Measurements from ENCODE around the gene THUMPD3. TPM values are rescaled to one million over a fixed set of nuclear protein-coding genes. Genes with fewer than 3 reads are reported as not detected.

The THUMPD3 gene
- polyA plus RNA-seq, 3 donors = 10.2 to 13.1 (median 11.5) TPM

GRCh38 chr3:9332250-9333030, 30.4 kb upstream of the THUMPD3 start:
- Histone ChIP-seq H4K20me1 (ENCODE audit: insufficient read depth, low read length) (no peaks in the 10 kb centered on the region), H3K36me3 (replicated peaks in 1 of 2; ENCODE audit: control insufficient read depth in 1 of 2, insufficient read depth in 2 of 2, low read length in 2 of 2) (no peaks in the 10 kb centered on the region), H3K79me2 (ENCODE audit: insufficient read depth, low read length) (no peaks in the 10 kb centered on the region), H3K9me3 (replicated peaks in 1 of 2; ENCODE audit: control insufficient read depth in 1 of 2, insufficient read depth in 1 of 2, low read length in 2 of 2) (peaks cover 0 to 5% of the 10 kb centered on the region in 2 donors), H3K27me3 (ENCODE audit: control insufficient read depth in 2 of 2, insufficient read depth in 2 of 2, low read length in 2 of 2) (no peaks in the 10 kb centered on the region), H3K4me2 (replicated peaks; ENCODE audit: extremely low read depth, low read length, poor library complexity, severe bottlenecking) (no peak overlapping the region), H3K4me3 (replicated peaks in 1 of 3; ENCODE audit: low read depth in 2 of 3, low read length in 3 of 3) (no peak overlapping the region), H2AFZ (ENCODE audit: insufficient read depth, low read depth, low read length, poor library complexity, severe bottlenecking) (no peak overlapping the region), H3K4me1 (ENCODE audit: control insufficient read depth in 1 of 2, insufficient read depth in 2 of 2, low read length in 2 of 2) (no peaks in the 10 kb centered on the region), H3K27ac (ENCODE audit: low read depth in 1 of 2, low read length in 2 of 2) (no peak overlapping the region), H3K9ac (ENCODE audit: insufficient read depth, low read length, poor library complexity, severe bottlenecking) (no peak overlapping the region)
- Mint-ChIP-seq H3K4me1 (no peaks in the 10 kb centered on the region), H3K27me3 (ENCODE audit: low read depth in 3 of 3) (peaks cover 5 to 9% (median 6%) of the 10 kb centered on the region in 3 donors), H3K36me3 (no peaks in the 10 kb centered on the region), H3K4me3 (no peak overlapping the region), H3K27ac (no peak overlapping the region), H3K9me3 (peaks cover 0 to 7% (median 4%) of the 10 kb centered on the region in 7 donors)
- intact Hi-C loops (cut with micrococcal nuclease) = no loop called here
- 94% methylated on average over 3 of the region's 6 CpGs for WGBS (ENCODE audit: insufficient coverage)
- TF ChIP-seq, protein P1, sequence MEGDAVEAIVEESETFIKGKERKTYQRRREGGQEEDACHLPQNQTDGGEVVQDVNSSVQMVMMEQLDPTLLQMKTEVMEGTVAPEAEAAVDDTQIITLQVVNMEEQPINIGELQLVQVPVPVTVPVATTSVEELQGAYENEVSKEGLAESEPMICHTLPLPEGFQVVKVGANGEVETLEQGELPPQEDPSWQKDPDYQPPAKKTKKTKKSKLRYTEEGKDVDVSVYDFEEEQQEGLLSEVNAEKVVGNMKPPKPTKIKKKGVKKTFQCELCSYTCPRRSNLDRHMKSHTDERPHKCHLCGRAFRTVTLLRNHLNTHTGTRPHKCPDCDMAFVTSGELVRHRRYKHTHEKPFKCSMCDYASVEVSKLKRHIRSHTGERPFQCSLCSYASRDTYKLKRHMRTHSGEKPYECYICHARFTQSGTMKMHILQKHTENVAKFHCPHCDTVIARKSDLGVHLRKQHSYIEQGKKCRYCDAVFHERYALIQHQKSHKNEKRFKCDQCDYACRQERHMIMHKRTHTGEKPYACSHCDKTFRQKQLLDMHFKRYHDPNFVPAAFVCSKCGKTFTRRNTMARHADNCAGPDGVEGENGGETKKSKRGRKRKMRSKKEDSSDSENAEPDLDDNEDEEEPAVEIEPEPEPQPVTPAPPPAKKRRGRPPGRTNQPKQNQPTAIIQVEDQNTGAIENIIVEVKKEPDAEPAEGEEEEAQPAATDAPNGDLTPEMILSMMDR (IDR thresholded peaks at IDR 0.05) = no peak
- no peak for DNase-seq

- H3K4me3 Mint-ChIP-seq = no peak overlapping the region
- H3K27me3 Mint-ChIP-seq (ENCODE audit: low read depth in 3 of 3) = peaks cover 0 to 4% (median 3%) of the 10 kb centered on the region in 3 donors
- Histone ChIP-seq H3K27ac (ENCODE audit: low read depth in 1 of 2, low read length in 2 of 2) (no peak overlapping the region), H2AFZ (ENCODE audit: insufficient read depth, low read depth, low read length, poor library complexity, severe bottlenecking) (no peak overlapping the region), H3K4me1 (ENCODE audit: control insufficient read depth in 1 of 2, insufficient read depth in 2 of 2, low read length in 2 of 2) (no peaks in the 10 kb centered on the region), H3K9ac (ENCODE audit: insufficient read depth, low read length, poor library complexity, severe bottlenecking) (no peak overlapping the region), H3K36me3 (replicated peaks in 1 of 2; ENCODE audit: control insufficient read depth in 1 of 2, insufficient read depth in 2 of 2, low read length in 2 of 2) (no peaks in the 10 kb centered on the region), H3K27me3 (ENCODE audit: control insufficient read depth in 2 of 2, insufficient read depth in 2 of 2, low read length in 2 of 2) (no peaks in the 10 kb centered on the region), H3K4me2 (replicated peaks; ENCODE audit: extremely low read depth, low read length, poor library complexity, severe bottlenecking) (no peak overlapping the region), H3K4me3 (replicated peaks in 1 of 3; ENCODE audit: low read depth in 2 of 3, low read length in 3 of 3) (no peak overlapping the region), H3K79me2 (ENCODE audit: insufficient read depth, low read length) (no peaks in the 10 kb centered on the region), H4K20me1 (ENCODE audit: insufficient read depth, low read length) (no peaks in the 10 kb centered on the region), H3K9me3 (replicated peaks in 1 of 2; ENCODE audit: control insufficient read depth in 1 of 2, insufficient read depth in 1 of 2, low read length in 2 of 2) (no peaks in the 10 kb centered on the region)
- intact Hi-C loops (cut with micrococcal nuclease) = no loop called here
- TF ChIP-seq, protein P1 (IDR thresholded peaks at IDR 0.05) = no peak
- no peak overlapping the region for H3K27ac Mint-ChIP-seq
- no CpG with 5 or more reads among the region's 1 CpG for WGBS (ENCODE audit: insufficient coverage)
- H3K4me1 Mint-ChIP-seq = no peaks in the 10 kb centered on the region
- no peaks in the 10 kb centered on the region for H3K9me3 Mint-ChIP-seq
- H3K36me3 Mint-ChIP-seq = no peaks in the 10 kb centered on the region
- DNase-seq = no peak
These were observed 22.9 kb upstream of the THUMPD3 start for GRCh38 chr3:9339761-9340471.
